ENCODE data around the gene NR5A1.

Gene NR5A1

GRCh38 chr9:124457887-124458431, 49.2 kb downstream of the NR5A1 start:
- no peak for DNase-seq (ENCODE audit: low read depth in 2 of 2)

DNA sequence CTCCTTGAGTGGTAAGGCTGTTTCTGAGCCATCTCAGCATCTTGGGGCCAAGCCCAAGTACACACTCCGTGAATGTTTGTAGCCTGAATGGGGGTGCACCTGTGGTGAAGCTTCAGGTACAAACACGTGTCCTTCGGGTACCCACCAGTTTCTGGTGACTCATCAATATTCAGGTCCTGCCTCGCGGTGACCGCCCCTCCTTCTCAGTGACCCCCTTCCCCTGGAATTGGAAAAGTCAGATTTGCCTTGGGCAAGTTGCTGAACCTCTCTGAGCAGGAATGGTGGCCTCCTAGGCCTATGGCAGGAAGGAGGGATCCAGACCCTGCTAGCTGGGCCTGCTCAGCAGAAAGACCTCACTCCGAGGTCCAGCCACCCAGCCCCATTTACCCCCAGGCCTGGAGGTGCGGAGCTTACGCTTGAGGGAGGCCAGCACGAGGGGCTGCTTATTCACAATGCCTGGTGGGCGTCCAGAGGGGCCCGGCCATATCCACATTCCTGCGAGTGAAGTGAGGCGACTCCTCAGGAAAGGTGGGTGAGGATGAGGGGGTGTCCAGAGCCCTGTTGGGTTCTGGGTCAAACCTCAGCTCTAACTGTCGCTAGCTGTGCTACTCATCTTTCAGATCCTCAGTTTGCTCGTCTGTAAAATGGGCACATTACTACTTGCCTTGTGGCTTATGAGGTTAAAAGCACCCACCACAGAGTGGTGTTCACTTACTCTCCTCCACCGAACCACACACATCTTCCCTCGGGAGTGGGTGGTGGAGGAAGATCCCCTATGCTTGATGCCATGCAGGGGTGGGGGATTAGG, 49.9 kb downstream of the NR5A1 start:
- DNase-seq (ENCODE audit: low read depth in 2 of 2) = no peak

DNA sequence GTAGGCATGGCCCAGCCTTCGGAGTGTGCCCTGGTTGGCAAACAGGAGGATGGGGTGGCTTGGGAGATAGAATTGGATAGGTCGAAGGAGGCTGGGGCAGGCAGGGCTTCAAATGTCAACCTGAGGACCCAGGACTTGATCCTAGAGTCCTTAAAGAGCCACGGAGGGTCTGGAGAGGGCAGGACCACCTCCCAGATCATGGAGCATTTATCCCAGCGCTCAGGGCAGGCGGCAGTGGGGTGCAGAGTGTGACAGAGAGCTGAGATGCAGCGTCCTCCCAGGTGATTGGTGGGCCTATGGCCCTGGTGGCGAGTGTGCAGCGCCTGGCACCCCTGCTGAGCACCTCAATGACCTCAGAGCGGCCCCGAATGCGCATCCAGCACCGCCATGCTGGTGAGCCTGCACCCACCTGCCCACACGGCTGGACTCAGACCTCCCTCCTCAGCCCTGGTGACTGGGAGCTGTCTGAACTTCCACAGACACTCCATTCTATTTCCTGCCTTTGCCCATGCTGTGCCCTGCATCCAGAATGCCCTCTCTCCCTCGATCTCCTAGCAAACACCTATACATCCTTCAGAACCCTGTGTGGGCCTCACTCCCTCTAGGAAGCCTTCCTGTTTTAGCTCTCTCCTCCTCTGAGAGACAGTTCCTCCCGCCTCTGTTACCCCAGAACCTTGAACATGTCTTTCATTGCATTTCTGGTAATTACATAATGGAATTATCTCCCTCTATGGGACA, 50.7 kb downstream of the NR5A1 start:
- no peak for DNase-seq (ENCODE audit: low read depth in 2 of 2)

GRCh38 chr9:124455820-124456219, 51.4 kb downstream of the NR5A1 start:
- DNase-seq (ENCODE audit: low read depth in 2 of 2) = no peak

DNA sequence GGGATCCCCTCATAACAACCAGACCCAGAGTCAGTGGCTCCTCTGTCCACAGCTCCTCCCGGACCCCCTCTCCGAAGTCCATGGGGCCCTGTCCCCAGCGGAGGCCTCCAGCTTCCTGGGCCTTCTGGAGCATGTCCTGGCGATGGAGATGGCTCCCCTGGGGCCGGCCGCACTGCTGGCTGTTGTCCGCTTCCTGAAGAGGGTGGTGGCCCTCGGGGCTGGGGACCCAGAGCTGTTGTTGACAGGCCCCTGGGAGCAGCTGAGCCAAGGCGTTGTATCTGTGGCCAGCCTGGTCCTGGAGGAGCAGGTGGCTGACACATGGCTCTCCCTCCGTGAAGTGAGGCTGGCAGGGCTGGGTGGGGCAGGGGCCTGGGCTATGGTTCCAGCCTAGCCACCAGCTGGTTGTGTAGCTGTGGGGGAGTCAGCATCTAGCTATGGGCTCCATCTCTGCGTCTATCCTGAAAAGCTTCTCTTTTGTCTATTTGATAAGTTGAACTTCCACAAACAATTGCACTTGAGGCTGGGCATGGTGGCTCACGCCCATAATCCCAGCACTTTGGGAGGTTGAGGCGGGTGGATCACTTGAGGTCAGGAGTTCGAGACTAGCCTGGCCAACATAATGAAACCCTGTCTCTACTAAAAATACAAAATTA, 52.3 kb downstream of the NR5A1 start:
- DNase-seq (ENCODE audit: low read depth in 2 of 2) = no peak

GRCh38 chr9:124454296-124454695, 52.9 kb downstream of the NR5A1 start:
- DNase-seq (ENCODE audit: low read depth in 2 of 2) = no peak

DNA sequence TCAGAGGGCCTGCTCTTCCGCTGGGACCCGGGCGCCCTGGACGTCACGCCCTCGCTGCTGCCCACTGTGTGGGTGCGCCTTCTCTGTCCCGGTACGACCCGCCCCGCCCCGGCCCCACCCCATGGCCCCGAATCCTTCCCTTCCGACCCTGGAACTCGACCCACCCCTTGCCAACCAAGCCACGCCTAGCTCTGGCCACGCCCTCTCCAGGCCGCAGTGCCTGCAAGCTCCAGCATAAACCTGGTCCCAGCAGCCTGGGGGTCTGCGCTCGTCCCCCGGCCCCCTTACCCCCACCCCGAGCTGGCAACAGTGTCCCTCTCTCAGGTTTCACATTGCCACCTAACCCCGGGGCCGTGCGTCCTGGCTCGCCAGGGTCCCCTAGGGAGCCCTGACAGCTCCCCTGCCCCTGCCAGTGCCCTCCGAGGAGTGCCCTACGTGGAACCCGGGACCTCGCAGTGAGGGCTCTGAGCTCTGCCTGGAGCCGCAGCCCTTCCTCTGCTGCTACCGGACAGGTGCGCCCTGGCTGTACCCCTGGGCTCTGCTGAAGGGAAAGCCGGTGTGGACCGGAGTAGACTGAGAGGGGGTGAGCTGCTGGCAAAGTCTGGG, 53.5 kb downstream of the NR5A1 start:
- no peak for DNase-seq (ENCODE audit: low read depth in 2 of 2)

- DNase-seq (ENCODE audit: low read depth in 2 of 2) = no peak
These were observed 54.2 kb downstream of the NR5A1 start for GRCh38 chr9:124452841-124453585.

- no peak for DNase-seq (ENCODE audit: low read depth in 2 of 2)
These were observed 54.9 kb downstream of the NR5A1 start for GRCh38 chr9:124452326-124452725.

- no peak for DNase-seq (ENCODE audit: low read depth in 2 of 2)
These were observed 56.1 kb downstream of the NR5A1 start for GRCh38 chr9:124450931-124451661.

GRCh38 chr9:124450241-124450924, 56.8 kb downstream of the NR5A1 start, which contains the start of gene ADGRD2:
ADGRD2 (plus strand) TSS chr9:124450451; CDS start chr9:124451667, 1,216 bp downstream.
- DNase-seq (ENCODE audit: low read depth in 2 of 2) = no peak

- DNase-seq (ENCODE audit: low read depth in 2 of 2) = no peak
These were observed 57.6 kb downstream of the NR5A1 start for GRCh38 chr9:124449381-124450151.

GRCh38 chr9:124448019-124448418, 59.2 kb downstream of the NR5A1 start:
- no peak for DNase-seq (ENCODE audit: low read depth in 2 of 2)

DNA sequence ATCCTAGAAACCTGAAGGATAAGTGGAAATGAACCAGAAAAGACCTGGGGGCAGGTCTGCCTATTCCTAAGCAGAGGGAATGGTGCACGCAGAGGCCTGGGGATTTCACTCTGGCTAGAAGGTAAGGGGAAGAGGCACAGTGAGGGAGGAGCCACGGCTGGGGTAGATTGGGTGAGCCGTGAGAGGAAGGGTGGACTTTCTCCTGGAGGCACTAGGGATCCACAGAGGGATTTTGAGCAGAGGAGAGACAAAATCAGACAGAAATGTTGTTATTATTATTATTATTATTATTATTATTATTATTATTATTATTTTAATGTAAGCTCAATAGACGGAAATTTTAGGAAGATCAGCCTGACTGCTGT, 59.9 kb downstream of the NR5A1 start:
- no peak for DNase-seq (ENCODE audit: low read depth in 2 of 2)

DNA sequence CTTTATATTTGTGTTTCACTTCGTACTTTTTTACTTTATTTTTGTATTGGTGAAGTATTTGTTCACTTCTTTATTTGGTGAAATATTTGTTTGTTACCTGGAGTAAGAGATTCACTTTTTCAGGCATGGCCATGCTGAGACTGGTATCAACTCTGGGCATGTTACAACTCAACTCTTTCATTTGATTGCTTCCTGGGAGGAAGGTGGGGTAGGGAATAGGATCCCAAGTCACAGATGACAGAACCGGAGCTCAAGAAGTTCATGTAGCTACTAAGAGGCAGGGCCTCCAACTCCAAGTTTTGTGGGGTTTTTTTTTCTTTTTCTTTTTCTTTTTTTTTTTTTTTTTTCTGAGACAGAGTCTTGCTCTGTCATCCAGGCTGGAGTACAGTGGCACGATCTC, 63.0 kb downstream of the NR5A1 start:
- no peak for DNase-seq (ENCODE audit: low read depth in 2 of 2)

DNA sequence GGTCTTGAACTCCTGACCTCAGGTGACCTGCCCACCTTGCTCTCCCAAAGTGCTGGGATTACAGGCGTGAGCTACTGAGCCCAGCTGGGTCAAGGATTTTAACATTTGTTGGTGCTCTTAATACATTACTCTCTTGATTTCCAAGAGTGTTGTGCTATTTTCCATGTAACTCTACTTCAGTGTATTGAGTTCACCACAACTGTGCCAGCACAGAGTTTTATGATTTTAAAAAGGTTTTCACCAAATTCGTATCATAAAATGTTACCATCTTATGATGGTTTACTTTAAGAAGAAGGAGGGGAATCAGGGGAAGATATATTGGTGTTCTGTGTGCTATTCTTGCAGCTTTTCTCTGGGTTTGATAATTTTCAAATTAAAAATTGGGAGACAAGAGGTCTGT, 63.6 kb downstream of the NR5A1 start:
- DNase-seq (ENCODE audit: low read depth in 2 of 2) = no peak

GRCh38 chr9:124442826-124443225, 64.4 kb downstream of the NR5A1 start:
- DNase-seq (ENCODE audit: low read depth in 2 of 2) = no peak

DNA sequence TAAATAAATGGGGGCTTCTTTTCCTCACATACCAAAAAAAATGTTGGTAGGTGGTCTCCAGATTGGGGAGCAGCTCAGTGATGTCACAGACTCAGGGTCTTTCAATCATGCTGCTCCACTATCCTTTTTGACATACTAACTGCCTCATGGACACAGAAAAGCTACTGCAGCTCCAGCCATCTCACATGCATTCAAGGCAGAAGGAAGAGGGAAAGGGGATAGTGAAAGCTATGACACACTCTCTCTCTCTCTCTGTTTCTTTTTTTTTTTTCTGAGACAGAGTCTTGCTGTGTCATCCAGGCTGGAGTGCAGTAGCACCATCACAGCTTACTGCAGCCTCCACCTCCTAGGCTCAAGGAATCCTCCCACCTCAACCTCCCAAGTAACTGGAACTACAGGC, 64.8 kb downstream of the NR5A1 start:
- DNase-seq (ENCODE audit: low read depth in 2 of 2) = no peak

GRCh38 chr9:124441291-124441690, 65.9 kb downstream of the NR5A1 start:
- no peak for DNase-seq (ENCODE audit: low read depth in 2 of 2)
